NB4 (cell line): ENCODE data around the gene MMP24.

Experiments
- TF ChIP-seq, protein P1 (sequence below): IDR thresholded peaks from one replicate; pipeline ENCODE4 v1.5.1; 2012; ENCODE audit warnings: low read depth, low read length
- TF ChIP-seq, protein P2 (sequence below): IDR thresholded peaks from 2 replicates; pipeline ENCODE4 v1.6.1; 2011; ENCODE audit warnings: low read depth, low read length

DNA sequence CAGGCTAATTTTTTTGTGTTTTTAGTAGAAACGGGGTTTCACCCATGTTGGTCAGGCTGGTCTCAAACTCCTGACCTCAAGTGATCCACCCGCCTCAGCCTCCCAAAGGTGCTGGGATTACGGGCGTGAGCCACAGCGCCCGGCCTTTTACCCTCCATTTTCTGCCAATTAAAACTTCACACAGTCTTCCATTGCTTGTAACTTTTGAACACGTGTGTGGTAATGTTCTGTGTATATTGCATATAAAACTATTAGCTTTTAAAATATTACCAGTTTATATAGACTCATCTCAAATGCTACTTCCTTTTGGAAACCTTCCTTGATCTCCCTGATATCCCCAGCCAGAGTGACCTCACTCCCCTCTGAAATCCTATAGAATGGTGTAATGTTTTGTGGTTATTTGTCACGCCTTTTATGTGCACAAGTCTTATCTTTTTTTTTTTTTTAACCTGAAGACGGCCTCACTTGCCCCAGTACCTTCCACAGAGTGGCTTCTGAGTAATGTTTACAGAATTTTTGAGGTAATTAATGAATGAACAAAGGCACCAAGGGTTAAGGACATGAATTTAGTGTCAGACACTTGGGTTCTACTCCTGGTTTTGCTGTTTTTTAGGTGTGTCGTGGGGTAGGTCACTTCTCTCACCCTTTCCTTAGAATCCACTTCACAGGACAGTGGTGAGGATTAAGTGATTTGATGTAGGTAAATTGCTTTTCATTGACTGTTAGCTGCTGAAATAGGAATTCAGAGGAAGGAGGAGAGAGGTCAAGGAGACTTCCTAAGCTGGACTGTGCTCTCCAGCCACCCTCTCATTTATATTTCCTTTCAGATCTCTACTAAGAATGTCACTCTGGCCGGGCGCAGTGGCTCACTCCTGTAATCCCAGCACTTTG, 11.2 kb upstream of the MMP24 start:
- TF ChIP-seq, protein P1, sequence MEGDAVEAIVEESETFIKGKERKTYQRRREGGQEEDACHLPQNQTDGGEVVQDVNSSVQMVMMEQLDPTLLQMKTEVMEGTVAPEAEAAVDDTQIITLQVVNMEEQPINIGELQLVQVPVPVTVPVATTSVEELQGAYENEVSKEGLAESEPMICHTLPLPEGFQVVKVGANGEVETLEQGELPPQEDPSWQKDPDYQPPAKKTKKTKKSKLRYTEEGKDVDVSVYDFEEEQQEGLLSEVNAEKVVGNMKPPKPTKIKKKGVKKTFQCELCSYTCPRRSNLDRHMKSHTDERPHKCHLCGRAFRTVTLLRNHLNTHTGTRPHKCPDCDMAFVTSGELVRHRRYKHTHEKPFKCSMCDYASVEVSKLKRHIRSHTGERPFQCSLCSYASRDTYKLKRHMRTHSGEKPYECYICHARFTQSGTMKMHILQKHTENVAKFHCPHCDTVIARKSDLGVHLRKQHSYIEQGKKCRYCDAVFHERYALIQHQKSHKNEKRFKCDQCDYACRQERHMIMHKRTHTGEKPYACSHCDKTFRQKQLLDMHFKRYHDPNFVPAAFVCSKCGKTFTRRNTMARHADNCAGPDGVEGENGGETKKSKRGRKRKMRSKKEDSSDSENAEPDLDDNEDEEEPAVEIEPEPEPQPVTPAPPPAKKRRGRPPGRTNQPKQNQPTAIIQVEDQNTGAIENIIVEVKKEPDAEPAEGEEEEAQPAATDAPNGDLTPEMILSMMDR, result no peak
- TF ChIP-seq, protein P2, sequence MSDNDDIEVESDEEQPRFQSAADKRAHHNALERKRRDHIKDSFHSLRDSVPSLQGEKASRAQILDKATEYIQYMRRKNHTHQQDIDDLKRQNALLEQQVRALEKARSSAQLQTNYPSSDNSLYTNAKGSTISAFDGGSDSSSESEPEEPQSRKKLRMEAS, result no peak
